ENCODE results near the gene LGR6. TPM values are rescaled to one million over a fixed set of nuclear protein-coding genes. Genes with fewer than 3 reads are reported as not detected.

Gene LGR6
- total and polyA plus RNA-seq, 10 of the 15 experiments (the other 5 are each of a cell fraction or from before 2014, with no cell fraction given), result not detected

GRCh38 chr1:202235003-202235660 is 41.5 kb downstream of the LGR6 start:
- no peak overlapping the region for H2AFZ ChIP-seq (ENCODE audit: control insufficient read depth, low read depth, low read length)
- no peaks in the 10 kb centered on the region for H3K9me3 ChIP-seq (replicated peaks; ENCODE audit: control insufficient read depth, insufficient read depth, low read length)
- DNase-seq (ENCODE audit: low read depth, low spot score), result no peak
- ChIA-PET CTCF (interaction anchor here (0.7 to 1.0 kb wide), 3 partner anchors 41 to 365 kb away, joined by 3 read pairs; partner anchors contain the start of gene LGR6), SMC1A (ENCODE audit: uncharacterized antibody, unreplicated experiment) (no interaction called here), RAD21 (ENCODE audit: unreplicated experiment) (no interaction called here), POLR2A (no interaction called here)
- H3K36me3 ChIP-seq (ENCODE audit: control insufficient read depth in 2 of 2, insufficient read depth in 2 of 2, low read length in 1 of 2), result no peaks in the 10 kb centered on the region
- in situ Hi-C loops (cut with MboI), result no loop called here
- FAIRE-seq, result no peak
- H4K20me1 ChIP-seq (ENCODE audit: control insufficient read depth, insufficient read depth), result no peaks in the 10 kb centered on the region
- BruUV-seq (replicated peaks), result no TSS peak
- H3K9ac ChIP-seq (ENCODE audit: control insufficient read depth, insufficient read depth, low read length), result no peak overlapping the region
- no peaks in the 10 kb centered on the region; a peak in 1 of 4 replicates for H3K27me3 ChIP-seq (replicated peaks in 1 of 2; ENCODE audit: control insufficient read depth in 2 of 2, insufficient read depth in 2 of 2, low read length in 1 of 2)
- TF ChIP-seq EED (IDR thresholded peaks at IDR 0.05; ENCODE audit: low read depth) (no peak), CHD1 (IDR thresholded peaks at IDR 0.05; ENCODE audit: low read depth, low read length) (no peak), NFXL1 (IDR thresholded peaks at IDR 0.05; ENCODE audit: borderline replicate concordance) (no peak), NFYA (IDR thresholded peaks at IDR 0.05; ENCODE audit: borderline replicate concordance, low read depth, low read length) (no peak), LARP7 (IDR thresholded peaks at IDR 0.05) (no peak), SKIL (IDR thresholded peaks at IDR 0.05; ENCODE audit: low read depth, poor library complexity, severe bottlenecking) (no peak), MEF2B (IDR thresholded peaks at IDR 0.05; ENCODE audit: partially characterized antibody, poor library complexity, severe bottlenecking) (no peak), CHD4 (IDR thresholded peaks at IDR 0.05) (no peak), CBFB (IDR thresholded peaks at IDR 0.05; ENCODE audit: low read depth) (no peak), JUND (IDR thresholded peaks at IDR 0.05; ENCODE audit: low read depth, low read length) (no peak)
- H3K4me1 ChIP-seq (ENCODE audit: control insufficient read depth, insufficient read depth, low read length), result peaks cover 3% of the 10 kb centered on the region; the same call in 1 of the 2 replicates
- no peak overlapping the region for H3K4me2 ChIP-seq (ENCODE audit: control insufficient read depth, insufficient read depth)
- no peaks in the 10 kb centered on the region for H3K79me2 ChIP-seq (ENCODE audit: control insufficient read depth, insufficient read depth, low read length)
- WGBS (ENCODE audit: insufficient coverage, insufficient replicate concordance, low lambda C conversion rate, missing lambda C conversion rate), result 3% methylated on average over 7 of the region's 7 CpGs
- no peak for ATAC-seq
- H3K27ac ChIP-seq (ENCODE audit: control insufficient read depth, insufficient read depth), result no peak overlapping the region
- intact Hi-C loops (cut with micrococcal nuclease; ENCODE audit: unreplicated experiment), result loop anchor here (5.0 kb wide), 1 partner anchor 43 kb away; the partner anchor contains the start of gene LGR6
- no peak overlapping the region for H3K4me3 ChIP-seq
